Stimulated activated CD8-positive, alpha-beta memory T cell treated with anti-CD3 and anti-CD28 coated beads, Interleukin-2, amount 100 ng/mL, for 1 hour (primary cell): Measurements from ENCODE around the gene NATD1.

Source experiments
- DNase-seq, 2 donors: peaks; one replicate each; pipeline ENCODE4 v3.0.0-alpha.2; 2020; ENCODE audit warnings: low read depth in 2 of 2

The NATD1 gene

GRCh38 chr17:21217346-21217745 is 35.9 kb downstream of the NATD1 start:
- no peak for DNase-seq

GRCh38 chr17:21215935-21216334 is 37.3 kb downstream of the NATD1 start:
- no peak for DNase-seq

GRCh38 chr17:21214777-21215541 is 38.3 kb downstream of the NATD1 start:
- no peak for DNase-seq

- DNase-seq: peak; percentile 89 to 90
Measured at GRCh38 chr17:21214015-21214776, 39.0 kb downstream of the NATD1 start, which contains the start of gene TMEM11. Gene TMEM11 (minus strand): TSS chr17:21214161. CDS start chr17:21214152, 9 bp downstream.

- DNase-seq: peak in 1 of 2 donors; percentile 3
Measured at GRCh38 chr17:21213638-21214014, 39.6 kb downstream of the NATD1 start.

GRCh38 chr17:21212826-21213637 is 40.2 kb downstream of the NATD1 start:
- DNase-seq: no peak

- DNase-seq: no peak
Measured at GRCh38 chr17:21211825-21212479, 41.3 kb downstream of the NATD1 start.

- no peak for DNase-seq
Measured at GRCh38 chr17:21210411-21211076, 42.7 kb downstream of the NATD1 start.

- DNase-seq: no peak
Measured at GRCh38 chr17:21209511-21210175, 43.6 kb downstream of the NATD1 start.

- DNase-seq: no peak
Measured at GRCh38 chr17:21208352-21208751, 44.9 kb downstream of the NATD1 start.

GRCh38 chr17:21204935-21205334 is 48.3 kb downstream of the NATD1 start:
- no peak for DNase-seq

- no peak for DNase-seq
Measured at GRCh38 chr17:21202512-21202911, 50.7 kb downstream of the NATD1 start.

GRCh38 chr17:21201874-21202273 is 51.3 kb downstream of the NATD1 start:
- DNase-seq: no peak

- no peak for DNase-seq
Measured at GRCh38 chr17:21201298-21201595, 52.0 kb downstream of the NATD1 start.

- no peak for DNase-seq
Measured at GRCh38 chr17:21200590-21201297, 52.5 kb downstream of the NATD1 start.

GRCh38 chr17:21199856-21200255 is 53.4 kb downstream of the NATD1 start:
- DNase-seq: no peak

GRCh38 chr17:21199311-21199710 is 53.9 kb downstream of the NATD1 start:
- DNase-seq: no peak

- DNase-seq: no peak
Measured at GRCh38 chr17:21198411-21198810, 54.8 kb downstream of the NATD1 start.

- DNase-seq: no peak
Measured at GRCh38 chr17:21196126-21196525, 57.1 kb downstream of the NATD1 start.

GRCh38 chr17:21194703-21195102 is 58.5 kb downstream of the NATD1 start:
- no peak for DNase-seq
